ENCODE measurements around the gene CCDC27. TPM values are rescaled to one million over a fixed set of nuclear protein-coding genes. Genes with fewer than 3 reads are reported as not detected.

The CCDC27 gene
- total and polyA plus RNA-seq, 2 of the 13 experiments (the other 11 are each of a cell fraction or from before 2014, with no cell fraction given) = not detected

GRCh38 chr1:3725366-3725765 lies 26.9 kb upstream of the CCDC27 start:
- intact Hi-C loops (cut with micrococcal nuclease; ENCODE audit: unreplicated experiment) (no loop called here), in situ Hi-C loops (cut with HindIII; ENCODE audit: extremely low pct_ligation_motif_present, low pct_unique_long_range_greater_than_20kb) (no loop called here)
- H3K9ac ChIP-seq (ENCODE audit: insufficient read depth, low read depth, low read length) = no peak overlapping the region
- POLR2A ChIA-PET = no interaction called here
- no peak overlapping the region for H2AFZ ChIP-seq (ENCODE audit: low read length)
- H3K27ac ChIP-seq (ENCODE audit: extremely low read length, insufficient read depth, low read length) = no peak overlapping the region
- H4K20me1 ChIP-seq (ENCODE audit: insufficient read depth, low read length) = no peaks in the 10 kb centered on the region
- no TSS peak for BruUV-seq (replicated peaks)
- FAIRE-seq (no peak), ATAC-seq (no peak), DNase-seq (ENCODE audit: low spot score) (no peak)
- no peaks in the 10 kb centered on the region for H3K79me2 ChIP-seq (ENCODE audit: insufficient read depth, low read length)
- CTCF ChIA-PET (ENCODE audit: low intra/inter-chr PET ratio, low total read pairs) = no interaction called here
- H3K9me3 ChIP-seq (ENCODE audit: low read length) = no peaks in the 10 kb centered on the region
- H3K4me2 ChIP-seq (ENCODE audit: low read depth, low read length) = no peak overlapping the region
- TF ChIP-seq ZFP90 (CRISPR knock-in tag; IDR thresholded peaks at IDR 0.05; ENCODE audit: borderline replicate concordance) (no peak), ZNF768 (CRISPR knock-in tag; IDR thresholded peaks at IDR 0.05) (no peak), ZNF572 (CRISPR knock-in tag; IDR thresholded peaks at IDR 0.05) (no peak), ZNF451 (CRISPR knock-in tag; IDR thresholded peaks at IDR 0.05) (no peak), NR1H2 (CRISPR knock-in tag; IDR thresholded peaks at IDR 0.05; ENCODE audit: borderline replicate concordance, low read depth) (no peak), ZNF3 (CRISPR knock-in tag; IDR thresholded peaks at IDR 0.05) (no peak), MLLT10 (CRISPR knock-in tag; IDR thresholded peaks at IDR 0.05) (no peak), CEBPB (IDR thresholded peaks at IDR 0.05; ENCODE audit: borderline replicate concordance, low read depth, low read length) (no peak), CBX5 (CRISPR knock-in tag; IDR thresholded peaks at IDR 0.05; ENCODE audit: borderline replicate concordance) (no peak)
- no peak overlapping the region for H3K4me3 ChIP-seq (replicated peaks in 1 of 3; ENCODE audit: insufficient read depth in 1 of 3, low read depth in 2 of 3, low read length in 3 of 3)
- H3K36me3 ChIP-seq (replicated peaks in 1 of 2; ENCODE audit: control insufficient read depth in 1 of 2, insufficient read depth in 2 of 2, low read length in 2 of 2) = no peaks in the 10 kb centered on the region
- 95% methylated on average over 2 of the region's 2 CpGs for WGBS (ENCODE audit: low lambda C conversion rate)
- H3K27me3 ChIP-seq (ENCODE audit: control insufficient read depth in 1 of 2, insufficient read depth in 2 of 2, low read length in 2 of 2) = 0 out of 5 replicates have a peak, but pooled peaks cover under 1 to 1% of the 10 kb centered on the region in 2 experiments
- no peaks in the 10 kb centered on the region for H3K4me1 ChIP-seq (ENCODE audit: insufficient read depth, low read length)

- no peak for FAIRE-seq
- Histone ChIP-seq H3K9ac (ENCODE audit: insufficient read depth, low read depth, low read length) (no peak overlapping the region), H3K79me2 (ENCODE audit: insufficient read depth, low read length) (no peaks in the 10 kb centered on the region), H4K20me1 (ENCODE audit: insufficient read depth, low read length) (no peaks in the 10 kb centered on the region), H3K9me3 (ENCODE audit: low read length) (no peaks in the 10 kb centered on the region), H3K36me3 (replicated peaks in 1 of 2; ENCODE audit: control insufficient read depth in 1 of 2, insufficient read depth in 2 of 2, low read length in 2 of 2) (no peaks in the 10 kb centered on the region), H2AFZ (ENCODE audit: low read length) (no peak overlapping the region), H3K4me3 (replicated peaks in 1 of 3; ENCODE audit: insufficient read depth in 1 of 3, low read depth in 2 of 3, low read length in 3 of 3) (no peak overlapping the region), H3K4me1 (ENCODE audit: insufficient read depth, low read length) (peaks cover 9% of the 10 kb centered on the region), H3K27me3 (ENCODE audit: control insufficient read depth in 1 of 2, insufficient read depth in 2 of 2, low read length in 2 of 2) (no peaks in the 10 kb centered on the region), H3K27ac (ENCODE audit: extremely low read length, insufficient read depth, low read length) (no peak overlapping the region), H3K4me2 (ENCODE audit: low read depth, low read length) (no peak overlapping the region)
- intact Hi-C loops (cut with micrococcal nuclease; ENCODE audit: unreplicated experiment) = no loop called here
- WGBS (ENCODE audit: low lambda C conversion rate) = 91% methylated on average over 19 of the region's 37 CpGs
- ChIA-PET POLR2A (no interaction called here), CTCF (ENCODE audit: low intra/inter-chr PET ratio, low total read pairs) (interaction anchor here (1.0 kb wide), 1 partner anchor 32 kb away, joined by 3 read pairs; no protein-coding TSS in a partner anchor)
- in situ Hi-C loops (cut with HindIII; ENCODE audit: extremely low pct_ligation_motif_present, low pct_unique_long_range_greater_than_20kb) = no loop called here
- peak; percentile 36 for ATAC-seq
- no peak for DNase-seq (ENCODE audit: low spot score)
- no TSS peak for BruUV-seq (replicated peaks)
- TF ChIP-seq CCDC6 (CRISPR knock-in tag; IDR thresholded peaks at IDR 0.05) (no peak), ZNF703 (CRISPR knock-in tag; IDR thresholded peaks at IDR 0.05; ENCODE audit: borderline replicate concordance) (no peak), RBM39 (IDR thresholded peaks at IDR 0.05; ENCODE audit: low read depth, low read length, poor library complexity, severe bottlenecking) (no peak), KDM6A (CRISPR knock-in tag; IDR thresholded peaks at IDR 0.05; ENCODE audit: low read depth) (no peak), ARID5B (CRISPR knock-in tag; IDR thresholded peaks at IDR 0.05) (no peak), STAG1 (CRISPR knock-in tag; IDR thresholded peaks at IDR 0.05) (peak; percentile 21; the same call in 1 of the 2 replicates)
These were observed 25.0 kb upstream of the CCDC27 start for GRCh38 chr1:3727042-3727824.
